T-helper 2 cell treated with Interferon-gamma antibody and Interleukin-4, amounts not matched to agents 5 μg/mL and 100 μg/mL, for 36 hours (primary cell): Measurements from ENCODE around the gene RPL35.

Experiments used
- DNase-seq: peaks from one replicate; pipeline ENCODE4 v3.0.0; 2021; ENCODE audit warnings: low spot score
- H3K27ac Mint-ChIP-seq: one replicate; pipeline ENCODE4 v1.8.0; 2021; ENCODE audit warnings: mild to moderate bottlenecking, mixed read lengths
- H3K27me3 Mint-ChIP-seq: one replicate; pipeline ENCODE4 v1.8.0; 2021; ENCODE audit warnings: low read depth, mixed read lengths
- H3K36me3 Mint-ChIP-seq: one replicate; pipeline ENCODE4 v1.8.0; 2021; ENCODE audit warnings: low read depth, mixed read lengths
- H3K4me1 Mint-ChIP-seq: one replicate; pipeline ENCODE4 v1.8.0; 2021; ENCODE audit warnings: low read depth, mixed read lengths
- H3K4me3 Mint-ChIP-seq: one replicate; pipeline ENCODE4 v1.8.0; 2022; ENCODE audit warnings: mild to moderate bottlenecking, moderate library complexity, mixed read lengths
- H3K9me3 Mint-ChIP-seq: one replicate; pipeline ENCODE4 v1.8.0; 2021; ENCODE audit warnings: mixed read lengths

The RPL35 gene

GRCh38 chr9:124861342-124862229 lies at the start of gene RPL35, which contains the start of gene ARPC5L:
RPL35 (minus strand) TSS chr9:124861957; CDS start chr9:124861912, 45 bp downstream.
ARPC5L (plus strand) TSS chr9:124862130; CDS start chr9:124869291, 7,161 bp downstream.
- H3K36me3 Mint-ChIP-seq: peaks cover 41% of the 10 kb centered on the region
- H3K9me3 Mint-ChIP-seq: no peaks in the 10 kb centered on the region
- no peaks in the 10 kb centered on the region for H3K27me3 Mint-ChIP-seq
- peak within 1 kb of the TSS; percentile 98 for H3K4me3 Mint-ChIP-seq
- peak; percentile 95 for DNase-seq
- H3K27ac Mint-ChIP-seq: peak within 1 kb of the TSS; percentile 97
- peaks cover 20% of the 10 kb centered on the region for H3K4me1 Mint-ChIP-seq

GRCh38 chr9:124908098-124908497 lies 46.3 kb upstream of the RPL35 start:
- Mint-ChIP-seq H3K36me3 (peaks cover 25% of the 10 kb centered on the region), H3K27ac (no peak overlapping the region), H3K4me1 (no peaks in the 10 kb centered on the region), H3K27me3 (no peaks in the 10 kb centered on the region), H3K9me3 (no peaks in the 10 kb centered on the region), H3K4me3 (no peak overlapping the region)
- DNase-seq: no peak

GRCh38 chr9:124906966-124907365 lies 45.2 kb upstream of the RPL35 start:
- Mint-ChIP-seq H3K9me3 (no peaks in the 10 kb centered on the region), H3K27ac (no peak overlapping the region), H3K27me3 (no peaks in the 10 kb centered on the region), H3K4me1 (no peaks in the 10 kb centered on the region), H3K4me3 (no peak overlapping the region), H3K36me3 (peaks cover 26% of the 10 kb centered on the region)
- no peak for DNase-seq

- Mint-ChIP-seq H3K27me3 (no peaks in the 10 kb centered on the region), H3K9me3 (no peaks in the 10 kb centered on the region), H3K4me3 (no peak overlapping the region), H3K4me1 (peaks cover 6% of the 10 kb centered on the region), H3K27ac (no peak overlapping the region), H3K36me3 (peaks cover 23% of the 10 kb centered on the region)
- DNase-seq: no peak
Measured at GRCh38 chr9:124899845-124900244, 38.1 kb upstream of the RPL35 start.

- peaks cover 8% of the 10 kb centered on the region for H3K4me1 Mint-ChIP-seq
- no peaks in the 10 kb centered on the region for H3K27me3 Mint-ChIP-seq
- DNase-seq: no peak
- no peak overlapping the region for H3K27ac Mint-ChIP-seq
- no peaks in the 10 kb centered on the region for H3K9me3 Mint-ChIP-seq
- no peak overlapping the region for H3K4me3 Mint-ChIP-seq
- peaks cover 26% of the 10 kb centered on the region for H3K36me3 Mint-ChIP-seq
Measured at GRCh38 chr9:124897570-124898460, 36.1 kb upstream of the RPL35 start.

- no peak for DNase-seq
- Mint-ChIP-seq H3K36me3 (peaks cover 35% of the 10 kb centered on the region), H3K27me3 (no peaks in the 10 kb centered on the region), H3K27ac (peak overlapping the region; percentile 13), H3K4me3 (no peak overlapping the region), H3K9me3 (no peaks in the 10 kb centered on the region), H3K4me1 (peaks cover 8% of the 10 kb centered on the region)
Measured at GRCh38 chr9:124894741-124895170, 33.0 kb upstream of the RPL35 start.

- DNase-seq: no peak
- Mint-ChIP-seq H3K9me3 (no peaks in the 10 kb centered on the region), H3K27me3 (no peaks in the 10 kb centered on the region), H3K4me1 (peaks cover 8% of the 10 kb centered on the region), H3K4me3 (no peak overlapping the region), H3K36me3 (peaks cover 35% of the 10 kb centered on the region), H3K27ac (no peak overlapping the region)
Measured at GRCh38 chr9:124894035-124894740, 32.4 kb upstream of the RPL35 start.

GRCh38 chr9:124890179-124890578 lies 28.4 kb upstream of the RPL35 start:
- peaks cover 4% of the 10 kb centered on the region for H3K4me1 Mint-ChIP-seq
- H3K9me3 Mint-ChIP-seq: no peaks in the 10 kb centered on the region
- DNase-seq: no peak
- H3K27me3 Mint-ChIP-seq: no peaks in the 10 kb centered on the region
- no peak overlapping the region for H3K27ac Mint-ChIP-seq
- H3K36me3 Mint-ChIP-seq: peaks cover 32% of the 10 kb centered on the region
- H3K4me3 Mint-ChIP-seq: no peak overlapping the region

- H3K36me3 Mint-ChIP-seq: peaks cover 29% of the 10 kb centered on the region
- H3K4me3 Mint-ChIP-seq: no peak overlapping the region
- no peak for DNase-seq
- no peaks in the 10 kb centered on the region for H3K4me1 Mint-ChIP-seq
- no peaks in the 10 kb centered on the region for H3K27me3 Mint-ChIP-seq
- no peaks in the 10 kb centered on the region for H3K9me3 Mint-ChIP-seq
- no peak overlapping the region for H3K27ac Mint-ChIP-seq
Measured at GRCh38 chr9:124889006-124889405, 27.2 kb upstream of the RPL35 start.

GRCh38 chr9:124887832-124888231 lies 26.1 kb upstream of the RPL35 start:
- DNase-seq: no peak
- H3K27me3 Mint-ChIP-seq: no peaks in the 10 kb centered on the region
- H3K9me3 Mint-ChIP-seq: no peaks in the 10 kb centered on the region
- no peaks in the 10 kb centered on the region for H3K4me1 Mint-ChIP-seq
- no peak overlapping the region for H3K4me3 Mint-ChIP-seq
- no peak overlapping the region for H3K27ac Mint-ChIP-seq
- peaks cover 27% of the 10 kb centered on the region for H3K36me3 Mint-ChIP-seq

GRCh38 chr9:124886866-124887492 lies 25.2 kb upstream of the RPL35 start:
- peaks cover 27% of the 10 kb centered on the region for H3K36me3 Mint-ChIP-seq
- H3K27me3 Mint-ChIP-seq: no peaks in the 10 kb centered on the region
- no peak for DNase-seq
- no peaks in the 10 kb centered on the region for H3K4me1 Mint-ChIP-seq
- H3K4me3 Mint-ChIP-seq: no peak overlapping the region
- H3K9me3 Mint-ChIP-seq: no peaks in the 10 kb centered on the region
- no peak overlapping the region for H3K27ac Mint-ChIP-seq

- Mint-ChIP-seq H3K36me3 (peaks cover 29% of the 10 kb centered on the region), H3K4me1 (no peaks in the 10 kb centered on the region), H3K27ac (no peak overlapping the region), H3K4me3 (no peak overlapping the region), H3K27me3 (no peaks in the 10 kb centered on the region), H3K9me3 (no peaks in the 10 kb centered on the region)
- DNase-seq: no peak
Measured at GRCh38 chr9:124886461-124886860, 24.7 kb upstream of the RPL35 start.

GRCh38 chr9:124885551-124885950 lies 23.8 kb upstream of the RPL35 start:
- Mint-ChIP-seq H3K4me3 (no peak overlapping the region), H3K27ac (no peak overlapping the region), H3K36me3 (peaks cover 23% of the 10 kb centered on the region)

More at GRCh38 chr9:124885551-124885950, 23.8 kb upstream of the RPL35 start:
- Mint-ChIP-seq H3K4me1 (no peaks in the 10 kb centered on the region), H3K9me3 (no peaks in the 10 kb centered on the region), H3K27me3 (no peaks in the 10 kb centered on the region)
- DNase-seq: no peak
